Suppressor macrophage treated with lipopolysaccharide for 4 hours (primary cell): ENCODE data around the gene SHANK3.

Experiments
- DNase-seq: peaks from one replicate; pipeline ENCODE4 v3.0.0-alpha.2; 2020

Gene SHANK3

GRCh38 chr22:50700387-50701075 is 27.9 kb downstream of the SHANK3 start:
- DNase-seq, result no peak

DNA sequence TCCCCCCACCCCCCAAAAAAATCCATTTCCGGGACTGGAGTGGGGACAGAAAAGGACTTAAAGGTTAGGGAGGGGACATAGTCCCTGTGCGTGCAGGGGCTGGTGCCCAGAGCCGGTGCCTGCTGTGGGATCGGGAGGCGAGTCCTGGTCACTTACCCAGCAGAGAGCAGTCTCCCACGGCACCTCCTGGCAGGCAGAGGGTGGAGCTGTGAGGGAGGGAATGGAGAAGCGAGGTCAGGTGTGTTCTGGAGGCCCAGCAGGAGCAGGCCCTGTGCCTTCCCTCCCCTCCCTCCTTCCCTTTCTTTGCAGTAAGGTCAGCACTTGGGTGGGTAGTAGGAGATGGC is 28.4 kb downstream of the SHANK3 start:
- DNase-seq, result no peak

GRCh38 chr22:50701428-50702154 is 29.0 kb downstream of the SHANK3 start:
- no peak for DNase-seq

DNA sequence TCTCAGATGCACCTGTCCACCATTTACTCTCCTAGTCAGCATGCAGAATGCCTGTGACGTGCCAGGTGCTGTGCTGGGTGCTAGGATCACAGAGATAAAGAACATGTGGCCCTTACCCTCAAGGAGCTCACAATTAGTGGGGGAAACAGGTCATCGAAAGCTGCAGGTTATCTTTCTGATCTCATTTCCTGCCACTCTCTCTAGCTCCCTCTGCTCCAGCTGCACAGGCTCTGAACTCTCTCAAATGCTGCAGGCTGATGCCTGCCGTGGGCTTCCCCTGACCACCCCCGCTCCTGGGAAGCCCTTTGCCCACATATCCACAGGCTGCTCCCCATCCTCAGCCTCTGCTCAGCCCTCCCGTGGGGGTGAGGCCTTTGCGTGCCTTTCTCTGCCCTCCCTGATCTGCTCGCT is 29.6 kb downstream of the SHANK3 start:
- no peak for DNase-seq

- no peak for DNase-seq
Observed at GRCh38 chr22:50702821-50703725, 30.4 kb downstream of the SHANK3 start.

DNA sequence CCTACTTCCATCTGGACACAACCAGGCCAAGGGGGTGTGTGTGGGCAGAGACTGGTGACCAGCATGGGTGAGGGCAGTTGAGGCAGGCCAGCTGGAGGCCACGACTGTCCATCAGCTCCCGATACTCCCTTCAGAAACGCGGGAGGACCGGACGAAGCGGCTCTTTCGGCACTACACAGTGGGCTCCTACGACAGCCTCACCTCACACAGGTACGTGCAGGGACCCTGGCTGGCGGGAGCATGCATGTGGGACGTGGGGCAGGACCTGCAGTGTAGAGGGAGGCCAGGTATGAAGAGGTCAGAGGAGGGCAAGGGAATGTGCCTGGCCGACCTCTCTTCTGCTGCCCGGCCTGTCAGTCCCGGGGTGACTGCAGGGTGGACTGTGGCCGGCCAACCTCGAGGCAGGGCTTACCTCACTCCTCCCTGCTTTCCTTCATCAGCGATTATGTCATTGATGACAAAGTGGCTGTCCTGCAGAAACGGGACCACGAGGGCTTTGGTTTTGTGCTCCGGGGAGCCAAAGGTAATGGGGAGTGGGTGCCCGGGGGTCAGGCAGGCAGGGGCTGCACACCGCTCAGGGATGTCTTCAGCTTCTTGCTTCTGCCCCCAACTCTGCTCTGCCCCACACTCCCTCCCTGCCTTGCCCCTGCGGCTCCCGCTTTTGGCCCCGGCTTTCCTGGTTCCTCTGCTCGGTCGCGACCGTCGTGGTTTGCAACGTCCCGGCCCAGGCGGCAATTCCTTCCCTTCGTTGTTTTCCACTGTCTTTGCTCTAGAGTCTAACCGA is 31.3 kb downstream of the SHANK3 start:
- DNase-seq, result no peak

GRCh38 chr22:50704510-50705218 is 32.0 kb downstream of the SHANK3 start:
- DNase-seq, result no peak

GRCh38 chr22:50705219-50705691 is 32.6 kb downstream of the SHANK3 start:
- DNase-seq, result no peak

- no peak for DNase-seq
Observed at GRCh38 chr22:50705851-50706351, 33.3 kb downstream of the SHANK3 start.

- no peak for DNase-seq
Observed at GRCh38 chr22:50706481-50707125, 34.0 kb downstream of the SHANK3 start.

DNA sequence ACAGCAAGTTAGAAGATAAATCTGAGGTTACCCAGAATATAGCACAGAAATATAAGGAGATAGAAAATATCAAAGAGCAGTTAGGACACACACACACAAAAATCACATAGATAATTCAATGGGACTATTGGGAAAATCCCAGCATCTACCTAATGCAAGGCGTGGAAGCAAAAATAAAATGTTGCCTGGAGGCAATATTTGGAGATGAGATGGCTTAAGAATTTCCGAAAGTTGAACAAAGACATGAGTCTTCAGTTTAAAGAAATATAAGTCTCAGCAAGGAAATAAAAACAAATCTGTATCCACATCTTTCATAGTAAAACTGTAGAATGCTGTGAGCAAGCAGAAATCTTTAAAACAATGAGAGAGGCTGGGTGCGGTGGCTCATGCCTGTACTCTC is 35.9 kb downstream of the SHANK3 start:
- no peak for DNase-seq

- no peak for DNase-seq
Observed at GRCh38 chr22:50708996-50709395, 36.4 kb downstream of the SHANK3 start.

DNA sequence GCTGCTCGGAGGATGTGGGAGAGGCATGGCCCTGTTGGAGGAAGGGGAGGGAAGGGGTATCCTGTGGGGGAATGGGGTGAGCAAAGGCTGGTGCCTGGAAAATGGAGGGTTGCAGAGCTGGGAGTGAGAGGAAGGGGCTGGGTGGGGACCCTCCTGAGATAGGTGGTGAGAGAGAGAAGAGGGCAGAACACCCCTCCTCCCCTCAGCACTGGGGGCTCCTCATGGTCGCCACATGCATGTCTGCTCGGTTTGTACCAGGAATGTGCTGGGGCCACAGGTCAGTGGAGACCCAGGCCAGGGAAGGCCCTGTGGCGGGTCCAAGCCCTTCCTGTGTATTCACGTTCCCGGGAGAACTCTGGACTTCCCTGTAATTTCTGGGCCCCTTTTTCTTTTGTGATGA is 37.6 kb downstream of the SHANK3 start:
- no peak for DNase-seq

DNA sequence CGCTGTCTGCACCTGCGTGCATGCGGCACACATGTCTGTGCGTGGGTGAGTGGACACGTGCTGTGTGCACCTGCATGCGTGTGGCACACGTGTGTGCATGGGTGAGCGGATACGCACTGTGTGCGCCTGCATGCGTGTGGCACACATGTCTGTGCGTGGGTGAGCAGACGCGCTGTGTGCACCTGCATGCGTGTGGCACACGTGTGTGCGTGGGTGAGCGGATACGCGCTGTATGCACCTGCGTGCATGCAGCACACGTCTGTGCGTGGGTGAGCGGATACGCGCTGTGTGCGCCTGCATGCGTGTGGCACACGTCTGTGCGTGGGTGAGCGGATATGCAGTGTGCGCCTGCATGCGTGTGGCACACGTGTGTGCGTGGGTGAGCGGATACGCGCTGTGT is 38.3 kb downstream of the SHANK3 start:
- no peak for DNase-seq

GRCh38 chr22:50711446-50712340 is 39.1 kb downstream of the SHANK3 start:
- DNase-seq, result no peak

DNA sequence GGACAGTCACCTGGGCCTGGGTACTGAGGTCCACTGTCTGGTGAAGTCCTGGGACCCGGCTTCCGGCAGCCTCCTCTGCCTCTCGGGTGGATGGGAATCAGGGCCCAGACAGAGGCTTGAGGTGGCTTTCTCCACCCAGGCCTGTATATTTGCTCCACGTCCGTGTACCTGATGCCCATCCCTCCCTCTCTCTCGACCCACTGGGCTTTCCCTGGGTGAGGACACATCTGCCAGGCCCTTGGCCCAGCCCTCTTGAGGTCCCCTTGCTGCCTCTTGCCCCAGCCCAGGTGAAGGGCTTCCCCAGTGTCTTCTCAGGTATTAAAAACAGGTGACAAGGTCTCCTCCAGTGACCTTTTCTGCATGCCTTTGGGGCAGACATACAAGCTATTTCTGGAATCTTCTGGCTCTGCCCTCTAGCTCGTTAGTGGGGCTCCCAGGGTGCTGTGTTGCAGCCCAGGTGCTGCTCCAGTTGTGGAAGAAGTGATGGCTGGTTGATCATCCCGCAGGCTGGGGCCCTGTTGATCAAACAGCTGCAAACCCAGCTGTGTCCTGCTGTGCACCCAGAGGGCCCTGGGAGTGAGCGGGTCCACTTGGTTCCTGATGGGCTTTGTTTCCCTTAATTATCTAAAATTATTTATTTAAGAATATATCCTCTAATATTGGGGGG is 39.9 kb downstream of the SHANK3 start:
- no peak for DNase-seq

GRCh38 chr22:50713008-50713385 is 40.4 kb downstream of the SHANK3 start:
- no peak for DNase-seq

GRCh38 chr22:50713571-50714056 is 41.0 kb downstream of the SHANK3 start:
- DNase-seq, result no peak

- no peak for DNase-seq
Observed at GRCh38 chr22:50714150-50714549, 41.5 kb downstream of the SHANK3 start.
